Upper lobe of right lung (tissue), 1 donor: ENCODE measurements around the gene JAGN1. TPM values are rescaled to one million over a fixed set of nuclear protein-coding genes. Genes with fewer than 3 reads are reported as not detected.
A peak's percentile ranks its signal among the peaks of the same experiment; 100 is the strongest.

Experiments used
- ATAC-seq: fragments of 200-7000 bp; cut with Tn5 transposase; one replicate; pipeline ENCODE4 v1.9.1; 2020; ENCODE audit warnings: mild to moderate bottlenecking, moderate library complexity
- DNase-seq: peaks from one replicate; pipeline ENCODE4 v3.0.0-alpha.2; 2020
- H3K27ac ChIP-seq: fragments of 200-600 bp; one replicate; pipeline ENCODE4 v1.8.0; 2022
- H3K27me3 ChIP-seq: fragments of 200-600 bp; one replicate; pipeline ENCODE4 v1.8.0; 2022; ENCODE audit warnings: mild to moderate bottlenecking
- H3K36me3 ChIP-seq: fragments of 200-600 bp; one replicate; pipeline ENCODE4 v1.8.0; 2022
- H3K4me1 ChIP-seq: fragments of 200-600 bp; one replicate; pipeline ENCODE4 v1.8.0; 2022
- H3K4me3 ChIP-seq: fragments of 200-600 bp; one replicate; pipeline ENCODE4 v1.8.0; 2022; ENCODE audit warnings: mild to moderate bottlenecking
- H3K9me3 ChIP-seq: fragments of 200-600 bp; one replicate; pipeline ENCODE4 v1.8.0; 2022
- intact Hi-C: fragments of 100-400 bp; cut with DNase I; formaldehyde crosslinking; loops from one replicate; pipeline ENCODE4 v1.11.0; 2022
- total RNA-seq: library from RNA; stranded (reverse); fragmentation: NEBNext Ultra II Directional; extraction: Animal tissue kit (Norgen Biotek cat#: 25700); gene quantifications from one replicate; pipeline ENCODE4 v1.2.1, GENCODE V29; 2021
- TF ChIP-seq, protein P1 (sequence below): fragments of 200-600 bp; IDR thresholded peaks from one replicate; pipeline ENCODE4 v1.8.0; 2022; ENCODE audit warnings: antibody characterized with exemption
- donor health status: DM: no; HTN: yes; CAD: no; lungs with severe emphysema.

Gene JAGN1
- total RNA-seq, 1 donor from 2014 or later, result 28.7 TPM

- DNase-seq (peak; percentile 92), ATAC-seq (peak; percentile 88)
- H3K27ac ChIP-seq, result peak within 1 kb of the TSS; percentile 71
- H3K9me3 ChIP-seq, result no peaks in the 10 kb centered on the region
- peak within 1 kb of the TSS; percentile 57 for H3K4me3 ChIP-seq
- TF ChIP-seq, protein P1, sequence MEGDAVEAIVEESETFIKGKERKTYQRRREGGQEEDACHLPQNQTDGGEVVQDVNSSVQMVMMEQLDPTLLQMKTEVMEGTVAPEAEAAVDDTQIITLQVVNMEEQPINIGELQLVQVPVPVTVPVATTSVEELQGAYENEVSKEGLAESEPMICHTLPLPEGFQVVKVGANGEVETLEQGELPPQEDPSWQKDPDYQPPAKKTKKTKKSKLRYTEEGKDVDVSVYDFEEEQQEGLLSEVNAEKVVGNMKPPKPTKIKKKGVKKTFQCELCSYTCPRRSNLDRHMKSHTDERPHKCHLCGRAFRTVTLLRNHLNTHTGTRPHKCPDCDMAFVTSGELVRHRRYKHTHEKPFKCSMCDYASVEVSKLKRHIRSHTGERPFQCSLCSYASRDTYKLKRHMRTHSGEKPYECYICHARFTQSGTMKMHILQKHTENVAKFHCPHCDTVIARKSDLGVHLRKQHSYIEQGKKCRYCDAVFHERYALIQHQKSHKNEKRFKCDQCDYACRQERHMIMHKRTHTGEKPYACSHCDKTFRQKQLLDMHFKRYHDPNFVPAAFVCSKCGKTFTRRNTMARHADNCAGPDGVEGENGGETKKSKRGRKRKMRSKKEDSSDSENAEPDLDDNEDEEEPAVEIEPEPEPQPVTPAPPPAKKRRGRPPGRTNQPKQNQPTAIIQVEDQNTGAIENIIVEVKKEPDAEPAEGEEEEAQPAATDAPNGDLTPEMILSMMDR, result no peak
- H3K36me3 ChIP-seq, result no peaks in the 10 kb centered on the region
- peaks cover 39% of the 10 kb centered on the region for H3K4me1 ChIP-seq
- intact Hi-C loops, result no loop called here
- H3K27me3 ChIP-seq, result no peaks in the 10 kb centered on the region
These were observed 26.6 kb downstream of the JAGN1 start, which contains the start of gene IL17RC for GRCh38 chr3:9916734-9917680. Gene IL17RC (plus strand): TSS chr3:9917098. CDS start chr3:9917316, 218 bp downstream.

GRCh38 chr3:9917820-9918219, 27.4 kb downstream of the JAGN1 start:
- Histone ChIP-seq H3K27me3 (no peaks in the 10 kb centered on the region), H3K4me3 (peak overlapping the region; percentile 57), H3K36me3 (no peaks in the 10 kb centered on the region), H3K4me1 (peaks cover 39% of the 10 kb centered on the region), H3K9me3 (no peaks in the 10 kb centered on the region), H3K27ac (peak overlapping the region; percentile 71)
- TF ChIP-seq, protein P1, result no peak
- no peak for DNase-seq
- no peak for ATAC-seq
- intact Hi-C loops, result no loop called here

- no peak overlapping the region for H3K27ac ChIP-seq
- DNase-seq (no peak), ATAC-seq (no peak)
- H3K4me3 ChIP-seq, result peak overlapping the region; percentile 57
- no peaks in the 10 kb centered on the region for H3K36me3 ChIP-seq
- no peaks in the 10 kb centered on the region for H3K9me3 ChIP-seq
- H3K4me1 ChIP-seq, result peaks cover 39% of the 10 kb centered on the region
- intact Hi-C loops, result no loop called here
- TF ChIP-seq, protein P1, result no peak
- H3K27me3 ChIP-seq, result no peaks in the 10 kb centered on the region
These were observed 28.0 kb downstream of the JAGN1 start for GRCh38 chr3:9918261-9919038.

DNA sequence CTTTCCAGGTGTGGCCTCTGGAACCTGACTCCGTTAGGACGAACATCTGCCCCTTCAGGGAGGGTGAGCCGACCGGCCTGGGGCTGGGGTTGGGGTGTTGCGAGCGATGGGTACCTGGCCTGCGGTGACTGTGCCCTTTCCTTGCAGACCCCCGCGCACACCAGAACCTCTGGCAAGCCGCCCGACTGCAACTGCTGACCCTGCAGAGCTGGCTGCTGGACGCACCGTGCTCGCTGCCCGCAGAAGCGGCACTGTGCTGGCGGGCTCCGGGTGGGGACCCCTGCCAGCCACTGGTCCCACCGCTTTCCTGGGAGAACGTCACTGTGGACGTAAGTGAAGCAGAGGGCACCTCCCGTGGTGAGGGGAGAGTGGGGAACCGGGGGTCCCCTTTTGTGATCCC, 37.7 kb downstream of the JAGN1 start:
- ATAC-seq (no peak), DNase-seq (no peak)
- H3K36me3 ChIP-seq, result peaks cover 20% of the 10 kb centered on the region

DNA sequence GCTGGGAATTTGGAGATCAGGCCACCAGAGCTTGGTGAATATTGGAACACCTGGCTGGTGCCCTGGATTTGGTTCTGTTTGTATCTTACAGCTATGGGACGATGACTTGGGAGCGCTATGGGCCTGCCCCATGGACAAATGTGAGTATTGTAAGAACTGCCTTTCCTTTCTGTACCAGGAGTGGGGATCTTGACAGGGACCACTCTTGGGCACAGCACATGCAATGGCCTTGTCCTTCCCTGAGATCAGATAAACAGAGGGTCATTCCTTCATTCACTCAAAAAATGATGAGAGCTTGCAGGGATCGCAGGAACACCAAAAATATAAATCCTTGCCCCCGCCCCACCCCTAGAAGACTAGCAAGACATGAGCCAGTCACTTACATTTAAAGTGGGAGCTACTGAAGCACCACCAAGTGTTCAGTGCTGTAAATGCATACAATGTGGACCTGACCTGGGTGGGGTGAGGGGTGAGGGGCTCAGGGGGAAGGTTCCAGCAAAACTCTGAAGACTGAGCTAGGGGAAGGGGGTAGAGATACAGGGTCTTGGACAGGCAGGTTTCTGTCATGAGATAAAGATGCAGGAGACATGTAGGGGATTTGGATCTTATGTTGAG, 40.5 kb downstream of the JAGN1 start:
- intact Hi-C loops, result no loop called here
- no peak overlapping the region for H3K4me3 ChIP-seq
- ATAC-seq (no peak), DNase-seq (no peak)
- H3K9me3 ChIP-seq, result no peaks in the 10 kb centered on the region
- H3K27me3 ChIP-seq, result no peaks in the 10 kb centered on the region
- TF ChIP-seq, protein P1, result no peak
- H3K36me3 ChIP-seq, result peaks cover 19% of the 10 kb centered on the region
- peaks cover 23% of the 10 kb centered on the region for H3K4me1 ChIP-seq
- no peak overlapping the region for H3K27ac ChIP-seq

More for the DNA sequence above, 37.7 kb downstream of the JAGN1 start:
- no peaks in the 10 kb centered on the region for H3K27me3 ChIP-seq
- no peaks in the 10 kb centered on the region for H3K9me3 ChIP-seq
- H3K4me3 ChIP-seq, result no peak overlapping the region
- H3K4me1 ChIP-seq, result peaks cover 6% of the 10 kb centered on the region
- TF ChIP-seq, protein P1, result no peak
- intact Hi-C loops, result no loop called here
- no peak overlapping the region for H3K27ac ChIP-seq
